Neuronal stem cell (in vitro differentiated cells): ENCODE data around the gene WDR4.
A peak's percentile ranks its signal among the peaks of the same experiment; 100 is the strongest.

Source experiments
- DNase-seq: peaks from one replicate; pipeline ENCODE4 v3.0.0-alpha.2; 2013; ENCODE audit warnings: low spot score
- H2AFZ ChIP-seq: one replicate; pipeline ENCODE4 v1.6.1; 2013; ENCODE audit warnings: mild to moderate bottlenecking, low read length, inconsistent platforms
- H2AK5ac ChIP-seq: 2 replicates; pipeline ENCODE4 v1.6.1; 2013; ENCODE audit warnings: low read depth, mild to moderate bottlenecking, inconsistent platforms, low read length, moderate library complexity, mixed read lengths
- H2BK120ac ChIP-seq: 2 replicates; pipeline ENCODE4 v1.6.1; 2013; ENCODE audit warnings: low read depth, mild to moderate bottlenecking, inconsistent platforms, low read length, moderate library complexity, mixed read lengths
- H2BK12ac ChIP-seq: one replicate; pipeline ENCODE4 v1.6.1; 2013; ENCODE audit warnings: low read length, inconsistent platforms
- H2BK15ac ChIP-seq: 2 replicates; pipeline ENCODE4 v1.6.1; 2013; ENCODE audit warnings: mild to moderate bottlenecking, low read length, inconsistent platforms, mixed read lengths
- H2BK5ac ChIP-seq: one replicate; pipeline ENCODE4 v1.6.1; 2013; ENCODE audit warnings: inconsistent platforms, mild to moderate bottlenecking, low read length, moderate library complexity
- H3K14ac ChIP-seq: one replicate; pipeline ENCODE4 v1.6.1; 2013; ENCODE audit warnings: low read length, inconsistent platforms
- H3K18ac ChIP-seq: 2 replicates; pipeline ENCODE4 v1.6.1; 2013; ENCODE audit warnings: low read length, inconsistent platforms
- H3K23ac ChIP-seq: 2 replicates; pipeline ENCODE4 v1.6.1; 2013; ENCODE audit warnings: low read depth, mild to moderate bottlenecking, mixed read lengths, low read length, inconsistent platforms; ENCODE audit not compliant: poor library complexity
- H3K27ac ChIP-seq: replicated peaks from 3 replicates; pipeline ENCODE4 v1.5.1; 2013; ENCODE audit warnings: low read length, inconsistent platforms
- H3K27me3 ChIP-seq, 3 experiments: 2 replicates each; pipeline ENCODE4 v1.6.1; 2013; ENCODE audit warnings: low read length in 3 of 3, mild to moderate bottlenecking in 2 of 3, inconsistent platforms in 1 of 3, low read depth in 1 of 3, mixed read lengths in 1 of 3, moderate library complexity in 1 of 3; ENCODE audit not compliant: control insufficient read depth in 3 of 3, insufficient read depth in 3 of 3
- H3K36me3 ChIP-seq, 2 donors: replicated peaks in 1 of 2; 2 replicates each; pipeline ENCODE4 v1.6.1; 2013; ENCODE audit warnings: low read length in 2 of 2; ENCODE audit not compliant: control insufficient read depth in 2 of 2, insufficient read depth in 2 of 2
- H3K4ac ChIP-seq: 2 replicates; pipeline ENCODE4 v1.6.1; 2013; ENCODE audit warnings: inconsistent platforms, mild to moderate bottlenecking, low read length, moderate library complexity
- H3K4me1 ChIP-seq, 2 donors: 1 replicate in 1 of 2; 2 replicates in 1 of 2; pipeline ENCODE4 v1.6.1; 2013; ENCODE audit warnings: low read length in 2 of 2, low read depth in 1 of 2; ENCODE audit not compliant: control insufficient read depth in 2 of 2, insufficient read depth in 1 of 2
- H3K4me2 ChIP-seq: one replicate; pipeline ENCODE4 v1.6.1; 2013; ENCODE audit warnings: mild to moderate bottlenecking, low read length, inconsistent platforms; ENCODE audit not compliant: insufficient read depth, poor library complexity, severe bottlenecking
- H3K4me3 ChIP-seq, 2 donors: 2 replicates each; pipeline ENCODE4 v1.5.1; 2013; ENCODE audit warnings: low read length in 2 of 2, mild to moderate bottlenecking in 2 of 2, inconsistent platforms in 1 of 2, moderate library complexity in 1 of 2
- H3K79me1 ChIP-seq: one replicate; pipeline ENCODE4 v1.6.1; 2013; ENCODE audit warnings: low read depth, mild to moderate bottlenecking, inconsistent platforms, low read length, moderate library complexity
- H3K9ac ChIP-seq: one replicate; pipeline ENCODE4 v1.6.1; 2013; ENCODE audit warnings: mild to moderate bottlenecking, low read depth, low read length, inconsistent platforms; ENCODE audit not compliant: poor library complexity
- H3K9me3 ChIP-seq, 2 donors: replicated peaks in 1 of 2; 2 replicates each; pipeline versions ENCODE3 to v1.6.1; 2013; ENCODE audit warnings: low read length in 2 of 2, mild to moderate bottlenecking in 2 of 2, inconsistent platforms in 1 of 2, low read depth in 1 of 2, mixed read lengths in 1 of 2, moderate library complexity in 1 of 2; ENCODE audit not compliant: control insufficient read depth in 2 of 2, insufficient read depth in 1 of 2
- H4K8ac ChIP-seq: one replicate; pipeline ENCODE4 v1.6.1; 2013; ENCODE audit warnings: low read depth, mild to moderate bottlenecking, inconsistent platforms, low read length, moderate library complexity
- H4K91ac ChIP-seq: one replicate; pipeline ENCODE4 v1.6.1; 2013; ENCODE audit warnings: low read length, low read depth, mild to moderate bottlenecking, inconsistent platforms; ENCODE audit not compliant: poor library complexity
- WGBS, 2 donors: extraction: QIAGEN DNeasy Blood & Tissue Kit; methylation state at CpG; one replicate each; pipeline ENCODE4 v1.1.7; 2013; ENCODE audit warnings: missing lambda C conversion rate in 2 of 2, mixed read lengths in 1 of 2; ENCODE audit not compliant: insufficient read length in 2 of 2, insufficient replicate concordance in 1 of 2; ENCODE audit errors: extremely low coverage in 2 of 2; 5-methylcytosine and 5-hydroxymethylcytosine counted together

WDR4 gene

DNA sequence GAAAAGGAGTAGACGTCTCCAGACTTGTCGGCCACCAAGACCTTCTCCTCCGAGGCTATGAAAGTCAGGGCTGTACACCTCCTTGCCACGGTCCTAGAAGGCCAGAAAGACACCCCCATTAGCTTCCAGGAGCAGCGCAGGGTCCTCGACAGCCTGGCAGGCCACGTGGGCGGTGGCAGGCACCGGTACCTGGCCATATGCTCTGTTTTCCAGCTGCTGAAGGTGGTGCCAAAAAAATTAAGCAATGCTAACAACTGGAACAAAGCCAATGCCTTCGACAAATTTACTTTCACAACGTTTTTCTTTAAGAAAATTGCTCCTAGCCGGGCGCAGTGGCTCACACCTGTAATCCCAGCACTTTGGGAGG lies 15.9 kb downstream of the WDR4 start:
- Histone ChIP-seq H3K18ac (no peak overlapping the region), H4K91ac (no peak overlapping the region), H2BK12ac (peak overlapping the region; percentile 0), H2BK5ac (no peak overlapping the region), H2AFZ (no peak overlapping the region), H3K9ac (no peak overlapping the region), H4K8ac (no peak overlapping the region), H3K36me3 (peaks cover 34 to 89% of the 10 kb centered on the region in 2 donors), H3K23ac (peak overlapping the region; percentile 58), H3K79me1 (peaks cover 27% of the 10 kb centered on the region), H3K9me3 (no peaks in the 10 kb centered on the region), H2BK120ac (no peak overlapping the region), H2BK15ac (no peak overlapping the region), H3K27me3 (no peaks in the 10 kb centered on the region), H3K4ac (no peak overlapping the region), H3K4me3 (no peak overlapping the region), H3K4me1 (no peaks in the 10 kb centered on the region), H2AK5ac (no peak overlapping the region), H3K27ac (no peak overlapping the region), H3K14ac (no peak overlapping the region), H3K4me2 (no peak overlapping the region)
- no CpG with 5 or more reads among the region's 13 CpGs for WGBS, 2 donors
- no peak for DNase-seq

GRCh38 chr21:42862774-42863503 lies 16.4 kb downstream of the WDR4 start:
- no peak for DNase-seq
- Histone ChIP-seq H3K4me1 (no peaks in the 10 kb centered on the region), H2BK12ac (peak overlapping the region; percentile 0), H2BK5ac (no peak overlapping the region), H3K23ac (peak overlapping the region; percentile 58), H3K14ac (no peak overlapping the region), H3K4ac (no peak overlapping the region), H2BK15ac (no peak overlapping the region), H3K9ac (peak overlapping the region; percentile 12), H3K4me2 (no peak overlapping the region), H2AFZ (no peak overlapping the region), H4K91ac (no peak overlapping the region), H2BK120ac (no peak overlapping the region), H2AK5ac (no peak overlapping the region), H3K36me3 (peaks cover 31 to 89% of the 10 kb centered on the region in 2 donors), H4K8ac (no peak overlapping the region), H3K9me3 (no peaks in the 10 kb centered on the region), H3K27me3 (no peaks in the 10 kb centered on the region), H3K79me1 (peaks cover 24% of the 10 kb centered on the region), H3K27ac (no peak overlapping the region), H3K4me3 (no peak overlapping the region), H3K18ac (no peak overlapping the region)
- no CpG with 5 or more reads among the region's 21 CpGs for WGBS, 2 donors

GRCh38 chr21:42861848-42862400 lies 17.4 kb downstream of the WDR4 start:
- no peak overlapping the region for H4K8ac ChIP-seq
- no peak overlapping the region for H3K4me3 ChIP-seq
- H2AK5ac ChIP-seq, result no peak overlapping the region
- H3K36me3 ChIP-seq, result peaks cover 29 to 91% of the 10 kb centered on the region in 2 donors
- H2BK120ac ChIP-seq, result no peak overlapping the region
- no peak overlapping the region for H3K9ac ChIP-seq
- H3K4me1 ChIP-seq, result no peaks in the 10 kb centered on the region
- no peak overlapping the region for H4K91ac ChIP-seq
- no peak overlapping the region for H2BK5ac ChIP-seq
- no peaks in the 10 kb centered on the region for H3K9me3 ChIP-seq
- no peak overlapping the region for H3K18ac ChIP-seq
- no peak for DNase-seq
- H3K4me2 ChIP-seq, result no peak overlapping the region
- H2AFZ ChIP-seq, result no peak overlapping the region
- H3K27ac ChIP-seq, result no peak overlapping the region
- H3K23ac ChIP-seq, result no peak overlapping the region
- no peak overlapping the region for H3K14ac ChIP-seq
- H2BK12ac ChIP-seq, result no peak overlapping the region
- no CpG with 5 or more reads among the region's 29 CpGs for WGBS, 2 donors
- H3K79me1 ChIP-seq, result peaks cover 24% of the 10 kb centered on the region
- no peak overlapping the region for H2BK15ac ChIP-seq
- H3K27me3 ChIP-seq, result no peaks in the 10 kb centered on the region
- H3K4ac ChIP-seq, result no peak overlapping the region

DNA sequence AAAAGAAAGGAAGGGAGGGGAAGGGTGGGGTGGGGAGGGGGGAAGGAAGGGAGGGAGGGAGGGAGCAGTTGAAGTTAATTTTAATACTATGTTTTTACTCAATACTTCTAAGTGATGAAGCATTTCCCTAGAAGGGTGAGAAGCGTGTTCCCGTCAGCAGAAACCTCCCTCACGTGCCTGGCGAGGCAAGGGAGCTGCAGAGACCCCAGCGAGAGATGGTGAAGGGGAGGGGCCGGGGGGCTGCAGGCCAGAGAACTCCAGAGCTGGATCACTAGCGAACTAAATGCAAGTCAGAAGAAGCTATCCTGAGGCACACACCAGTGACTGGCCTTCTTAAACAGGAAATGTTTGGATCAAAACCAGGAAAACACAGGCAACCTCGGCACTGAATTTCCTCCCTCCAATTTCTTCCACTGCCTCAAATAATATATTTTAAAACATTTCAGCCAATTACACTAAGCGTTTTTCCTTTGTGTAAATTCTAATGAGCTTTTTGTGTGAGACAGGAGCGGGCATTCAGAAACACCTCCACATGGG lies 18.0 kb downstream of the WDR4 start:
- H2BK12ac ChIP-seq, result no peak overlapping the region
- no peak overlapping the region for H3K18ac ChIP-seq
- no peak overlapping the region for H3K4ac ChIP-seq
- no peak overlapping the region for H2BK5ac ChIP-seq
- WGBS, 2 donors, result no CpG with 5 or more reads among the region's 10 CpGs
- H3K9me3 ChIP-seq, result no peaks in the 10 kb centered on the region
- no peak overlapping the region for H2BK15ac ChIP-seq
- no peak for DNase-seq
- H4K91ac ChIP-seq, result no peak overlapping the region
- H2BK120ac ChIP-seq, result no peak overlapping the region
- H4K8ac ChIP-seq, result no peak overlapping the region
- H3K4me1 ChIP-seq, result no peaks in the 10 kb centered on the region
- H3K27me3 ChIP-seq, result no peaks in the 10 kb centered on the region
- no peak overlapping the region for H3K9ac ChIP-seq
- H3K79me1 ChIP-seq, result peaks cover 22% of the 10 kb centered on the region
- no peak overlapping the region for H2AFZ ChIP-seq
- H3K27ac ChIP-seq, result no peak overlapping the region
- H3K23ac ChIP-seq, result no peak overlapping the region
- H3K36me3 ChIP-seq, result peaks cover 32 to 91% of the 10 kb centered on the region in 2 donors
- no peak overlapping the region for H3K14ac ChIP-seq
- no peak overlapping the region for H3K4me2 ChIP-seq
- no peak overlapping the region for H3K4me3 ChIP-seq
- H2AK5ac ChIP-seq, result no peak overlapping the region
